NCI-H446 (cell line): Measurements from ENCODE around the gene P4HA2.

Experiments
- DNase-seq, 2 experiments: peaks; one replicate each; lab custom pipeline; 2025; lab: John Stamatoyannopoulos, UW

P4HA2 gene

GRCh38 chr5:132227485-132228240, at the start of gene P4HA2:
TSS of gene P4HA2 (minus strand) at chr5:132227853. CDS start at chr5:132218626, 9,227 bp downstream.
- peak in 1 of 2 experiments; percentile 24 for DNase-seq

GRCh38 chr5:132277256-132277655, 49.6 kb upstream of the P4HA2 start:
- DNase-seq = no peak

DNA sequence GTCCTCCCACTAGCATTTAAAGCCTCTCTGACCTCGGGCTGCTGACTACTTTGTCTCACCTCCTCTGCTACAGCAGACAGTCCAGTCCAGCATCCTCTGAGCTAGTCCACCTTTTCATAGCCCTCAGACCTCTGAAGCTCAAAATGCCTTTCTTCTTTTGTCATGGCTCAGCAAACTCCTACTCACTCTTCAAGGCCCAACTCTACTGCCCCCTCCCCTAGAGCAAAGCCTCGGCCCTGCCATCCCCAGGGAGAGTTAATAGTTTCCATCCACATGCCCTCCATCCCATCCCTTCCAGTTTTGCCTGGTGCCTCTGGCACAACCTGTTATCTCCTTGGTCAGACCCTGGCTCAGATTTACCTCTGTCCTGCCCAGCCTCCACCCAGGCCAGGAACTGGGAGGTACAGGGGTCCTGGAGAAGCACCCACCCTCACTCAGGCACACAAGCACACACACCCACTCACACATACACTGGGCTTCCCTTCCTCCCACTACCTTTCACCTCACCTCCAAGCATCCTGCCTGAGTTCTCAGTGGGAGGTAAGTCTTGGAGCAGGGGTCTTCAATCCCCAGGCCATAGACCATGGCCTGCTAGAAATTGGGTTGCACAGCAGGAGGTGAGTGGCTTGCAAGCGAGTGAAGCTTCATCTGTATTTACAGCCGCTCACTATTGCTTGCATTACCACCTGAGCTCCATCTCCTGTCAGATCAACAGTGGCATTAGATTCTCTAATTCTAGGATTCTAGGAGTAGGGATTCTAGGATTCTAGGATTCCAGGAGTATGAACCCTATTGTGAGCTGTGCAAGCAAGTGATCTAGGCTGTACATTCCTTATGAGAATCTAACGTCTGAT, 47.9 kb upstream of the P4HA2 start:
- no peak for DNase-seq

DNA sequence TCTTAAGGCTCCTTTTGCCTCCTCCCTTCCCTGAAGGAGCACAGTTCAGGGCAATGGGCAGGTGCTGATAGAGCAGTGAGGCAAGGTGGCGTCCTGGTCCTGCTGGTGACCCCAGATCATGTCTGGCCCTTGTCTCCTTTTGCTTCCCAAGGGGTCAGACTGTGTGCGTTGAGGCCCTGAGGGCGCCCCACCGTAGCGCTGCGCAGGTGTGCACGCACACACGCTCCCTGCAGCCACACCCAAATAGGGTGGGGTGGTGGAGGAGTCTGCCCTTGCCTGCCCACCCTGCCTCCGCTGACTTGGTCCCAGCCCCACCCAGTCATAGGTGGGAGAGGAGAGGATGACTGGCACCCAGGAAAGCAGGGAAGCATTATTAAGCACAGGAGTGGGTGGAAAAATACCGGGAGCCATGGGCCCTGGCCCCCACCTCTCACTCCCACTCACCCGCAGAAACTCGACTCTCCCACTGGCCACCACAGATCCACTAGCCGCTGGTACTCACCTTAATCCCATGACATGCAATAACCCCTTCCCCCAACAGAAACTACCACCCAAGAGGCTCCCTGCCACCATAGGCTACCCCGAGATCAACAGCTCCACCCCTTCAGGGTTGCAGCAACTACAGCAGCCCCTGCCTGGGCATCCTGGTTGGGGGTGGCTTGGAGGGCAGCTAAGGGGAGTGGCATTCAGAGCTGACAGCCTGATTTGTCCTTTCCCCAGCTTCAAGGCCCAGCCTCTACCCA, 46.6 kb upstream of the P4HA2 start:
- DNase-seq = no peak

- no peak for DNase-seq
These were observed 46.0 kb upstream of the P4HA2 start for GRCh38 chr5:132273631-132274030.

- DNase-seq = peak in 1 of 2 experiments; percentile 69
These were observed 44.9 kb upstream of the P4HA2 start for GRCh38 chr5:132272311-132273210.

DNA sequence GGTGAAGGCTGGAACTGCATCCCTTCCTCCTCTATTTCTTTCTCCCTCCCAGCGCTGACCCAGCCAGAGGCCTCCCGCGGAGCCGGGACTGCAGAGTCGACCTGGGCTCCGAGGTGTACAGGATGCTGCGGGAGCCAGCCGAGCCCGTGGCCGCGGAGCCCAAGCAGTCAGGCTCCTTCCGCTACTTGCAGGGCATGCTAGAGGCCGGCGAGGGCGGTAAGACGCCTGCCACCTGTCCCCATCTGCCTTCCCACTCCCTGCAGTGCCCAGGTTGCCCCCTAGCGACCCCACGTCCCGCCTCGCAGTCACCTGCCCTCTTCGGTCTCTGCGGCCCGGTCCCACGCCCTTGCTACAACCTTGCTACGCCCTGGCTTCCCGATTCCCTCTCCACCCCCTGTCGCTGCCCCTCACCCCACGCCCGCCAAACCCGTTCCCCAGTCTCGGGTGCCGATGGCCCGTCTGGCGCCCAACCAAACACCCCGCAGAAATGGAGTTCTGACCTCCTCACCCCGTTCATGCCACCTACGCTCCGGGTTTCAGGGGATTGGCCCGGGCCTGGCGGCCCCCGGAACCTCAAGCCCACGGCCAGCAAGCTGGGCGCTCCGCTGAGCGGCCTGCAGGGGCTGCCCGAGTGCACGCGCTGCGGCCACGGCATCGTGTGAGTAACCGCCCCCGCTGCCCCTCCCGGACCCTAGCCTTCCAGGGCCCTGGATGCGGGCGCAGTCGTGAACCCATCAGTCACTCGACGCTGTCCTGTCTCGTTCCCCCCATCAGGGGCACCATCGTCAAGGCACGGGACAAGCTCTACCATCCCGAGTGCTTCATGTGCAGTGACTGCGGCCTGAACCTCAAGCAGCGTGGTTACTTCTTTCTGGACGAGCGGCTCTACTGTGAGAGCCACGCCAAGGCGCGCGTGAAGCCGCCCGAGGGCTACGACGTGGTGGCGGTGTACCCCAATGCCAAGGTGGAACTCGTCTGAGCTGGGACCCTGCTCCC, 43.9 kb upstream of the P4HA2 start:
- DNase-seq = no peak

DNA sequence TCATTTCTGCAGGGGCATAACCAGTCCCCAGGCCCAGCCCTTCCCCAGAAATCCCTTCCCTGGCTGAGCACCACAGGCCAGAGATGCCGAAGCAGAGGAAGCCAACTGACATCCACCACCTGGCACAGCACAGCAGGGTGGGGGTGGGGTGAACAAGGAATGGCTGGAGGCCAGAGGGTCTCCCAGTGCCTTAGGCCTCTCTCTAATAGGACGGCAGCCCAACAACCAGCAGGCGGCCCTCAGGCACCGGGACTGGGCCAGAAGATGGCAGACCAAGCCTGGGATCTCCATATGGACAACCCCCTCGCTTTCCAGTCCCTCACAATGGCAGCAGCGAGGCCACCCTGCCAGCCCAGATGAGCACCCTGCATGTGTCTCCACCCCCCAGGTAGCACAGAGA, 43.1 kb upstream of the P4HA2 start:
- DNase-seq = peak; percentile 36 to 86

DNA sequence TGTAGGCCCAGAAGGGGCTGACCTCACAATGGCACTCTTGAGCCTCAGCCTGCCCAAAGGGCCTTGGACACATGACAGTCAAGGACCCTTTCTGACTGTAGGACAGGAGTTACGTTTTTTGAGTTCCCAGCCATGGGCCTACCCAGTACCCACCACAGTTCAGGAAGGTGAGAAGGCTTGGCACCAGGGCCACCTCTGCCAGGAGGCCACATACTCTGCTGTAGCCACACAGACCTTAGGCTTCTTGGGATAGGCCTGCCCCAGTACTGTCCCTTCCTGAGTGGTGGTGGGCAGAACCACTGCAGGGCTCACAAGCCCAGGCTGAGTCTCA, 42.6 kb upstream of the P4HA2 start:
- DNase-seq = no peak

- DNase-seq = no peak
These were observed 42.1 kb upstream of the P4HA2 start for GRCh38 chr5:132269635-132270334.

GRCh38 chr5:132268769-132269551, 41.3 kb upstream of the P4HA2 start:
- DNase-seq = no peak

DNA sequence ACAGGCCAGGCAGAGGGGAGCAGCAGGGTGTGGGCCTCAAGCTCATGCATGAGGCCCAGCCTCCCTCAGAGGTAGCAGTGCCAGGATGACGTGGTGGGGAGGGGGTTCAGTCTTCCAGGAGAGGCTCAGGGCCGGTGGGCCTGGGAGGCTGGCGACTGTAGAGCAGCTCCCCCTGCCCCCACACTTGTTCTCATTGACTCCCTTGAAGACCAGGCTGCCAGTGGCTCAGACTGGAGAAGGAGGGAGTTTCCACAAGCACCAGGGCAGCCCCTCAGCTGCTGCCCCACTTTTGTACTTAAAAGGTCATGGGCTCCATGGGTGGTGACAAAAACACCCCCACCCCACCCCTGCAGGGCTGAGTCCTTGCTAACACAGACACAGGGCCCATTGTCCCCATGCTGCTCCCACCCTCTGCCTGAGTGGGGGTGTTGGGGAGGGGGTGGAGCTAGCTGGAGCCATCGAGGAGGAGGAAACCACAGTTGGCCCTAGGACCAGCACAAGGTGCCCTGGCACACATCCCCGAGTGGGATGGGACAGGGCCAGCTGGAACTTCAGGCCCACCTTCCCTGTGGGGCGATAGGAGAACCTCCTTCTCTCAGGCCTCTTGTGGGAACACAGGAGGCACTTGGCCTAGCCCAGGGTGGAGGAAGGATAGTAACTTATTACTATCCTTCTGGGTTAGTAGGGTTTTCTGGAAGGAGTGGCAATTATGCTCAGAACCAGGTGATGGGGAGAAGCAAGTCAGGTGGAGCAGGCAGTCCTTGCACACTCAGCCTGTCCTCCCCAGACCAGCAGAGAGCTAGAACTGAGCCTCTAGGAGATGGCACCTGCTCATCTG, 40.5 kb upstream of the P4HA2 start:
- DNase-seq = no peak

DNA sequence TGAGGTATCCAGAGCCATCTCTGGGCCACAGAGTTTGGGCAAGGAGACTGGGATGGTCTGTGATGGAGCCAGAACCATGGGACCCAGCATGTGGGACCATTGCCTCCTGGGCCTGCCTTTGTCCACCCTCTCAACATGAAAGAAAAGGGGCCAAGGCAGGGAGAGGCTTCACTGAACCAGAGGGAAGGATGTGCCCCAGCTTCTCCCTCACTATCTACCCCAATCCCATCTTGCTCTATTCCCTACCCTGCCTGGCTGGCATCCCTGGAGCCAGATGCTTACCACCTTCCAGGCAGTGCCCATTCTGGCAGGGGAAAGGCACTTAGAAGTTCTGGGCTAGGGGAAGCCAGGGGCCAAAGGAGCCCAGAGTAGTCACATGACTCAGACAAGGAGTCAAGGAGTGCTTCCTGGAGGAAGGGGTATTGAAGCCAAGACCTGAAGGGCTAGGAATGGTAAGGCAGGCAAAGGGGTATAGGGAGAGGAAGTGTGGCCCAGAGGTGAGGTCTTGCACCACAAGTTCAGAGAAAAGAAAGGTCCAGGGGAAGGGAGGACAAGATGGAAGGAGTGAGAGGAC, 39.6 kb upstream of the P4HA2 start:
- DNase-seq = no peak

- no peak for DNase-seq
These were observed 39.1 kb upstream of the P4HA2 start for GRCh38 chr5:132266836-132267160.

DNA sequence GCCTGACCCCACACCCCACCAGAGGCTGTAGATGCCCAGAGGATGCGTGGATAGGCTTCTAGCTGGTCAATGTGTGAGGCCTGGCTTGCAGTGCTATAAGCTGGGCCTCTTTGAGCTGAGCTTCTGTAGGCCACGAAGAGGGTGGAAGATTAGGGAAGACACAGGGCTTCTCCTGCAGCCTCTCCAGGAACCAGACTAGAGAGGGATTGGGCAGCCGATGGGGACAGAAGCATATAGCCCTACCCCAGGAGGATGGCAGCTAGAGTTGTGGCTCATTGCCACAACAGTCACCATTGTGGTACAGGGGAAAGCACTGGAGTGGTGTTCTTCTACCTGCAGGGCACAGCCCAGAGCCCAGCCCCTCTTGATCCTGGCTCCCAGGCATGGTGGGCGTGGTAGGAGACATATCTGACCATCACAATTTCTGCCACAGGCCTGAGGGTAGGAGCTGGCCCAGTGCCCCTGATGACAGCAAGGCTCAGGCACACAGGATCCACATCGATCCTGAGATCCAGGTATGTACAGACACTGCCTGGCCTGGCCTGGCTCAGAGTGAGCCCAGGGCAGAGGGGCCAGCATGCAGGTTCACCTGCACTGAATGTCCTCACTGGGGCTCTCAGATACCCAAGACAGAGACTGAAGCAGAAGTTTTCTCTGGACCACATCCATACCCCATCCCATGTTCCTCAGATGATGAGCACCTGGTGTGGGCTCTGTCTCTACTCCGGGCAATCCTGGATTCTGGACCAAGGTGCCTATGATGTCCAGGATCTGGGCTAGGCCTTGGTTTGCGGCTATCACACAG, 38.6 kb upstream of the P4HA2 start:
- DNase-seq = no peak

DNA sequence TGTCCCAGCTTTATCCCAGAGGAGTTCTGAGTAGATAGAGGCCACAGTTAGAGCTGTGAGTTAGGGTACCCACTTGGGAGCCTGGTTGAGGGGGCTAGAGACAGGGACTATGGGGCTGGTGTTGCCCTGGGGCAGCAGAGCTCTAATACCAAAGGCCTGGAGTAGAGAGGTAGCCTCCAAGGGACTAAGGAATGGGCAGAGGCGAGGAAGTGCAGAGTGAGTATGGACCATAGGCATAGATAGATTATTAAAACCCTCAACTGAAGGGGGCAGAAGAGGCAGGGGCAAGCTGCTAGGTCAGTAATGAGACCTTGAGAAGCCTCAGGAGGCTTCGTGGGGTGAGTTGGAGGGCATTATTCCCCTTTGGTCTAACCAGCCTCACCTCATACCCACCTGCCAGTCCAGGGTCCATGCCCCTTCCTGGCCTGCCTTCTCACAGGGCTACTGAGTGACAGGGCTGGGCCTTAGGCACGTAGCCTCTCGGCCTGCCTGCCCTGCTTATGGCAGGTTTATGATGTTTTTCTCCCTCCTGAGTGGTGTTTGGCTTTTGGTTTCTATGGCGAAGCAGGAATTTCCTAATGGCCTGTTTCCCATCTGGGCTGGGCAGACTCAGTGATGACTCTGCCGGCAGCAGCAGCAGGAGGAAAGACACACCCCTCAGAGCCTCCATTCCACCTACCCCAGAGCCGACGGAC, 37.8 kb upstream of the P4HA2 start:
- peak in 1 of 2 experiments; percentile 42 for DNase-seq
